PC-9 (cell line): ENCODE measurements around the gene FAM151A.

Experiments
- EZH2 ChIP-seq: fragments of 200-600 bp; sonication (generic); IDR thresholded peaks from 2 replicates; pipeline ENCODE4 v1.8.0; 2017; ENCODE audit warnings: antibody characterized with exemption, low read depth
- TF ChIP-seq, protein P1 (sequence below): fragments of 200-600 bp; sonication (generic); conservative IDR thresholded peaks from 2 replicates; pipeline ENCODE4 v1.6.1; 2017; ENCODE audit warnings: mixed run types, antibody characterized with exemption, mild to moderate bottlenecking, moderate library complexity

DNA sequence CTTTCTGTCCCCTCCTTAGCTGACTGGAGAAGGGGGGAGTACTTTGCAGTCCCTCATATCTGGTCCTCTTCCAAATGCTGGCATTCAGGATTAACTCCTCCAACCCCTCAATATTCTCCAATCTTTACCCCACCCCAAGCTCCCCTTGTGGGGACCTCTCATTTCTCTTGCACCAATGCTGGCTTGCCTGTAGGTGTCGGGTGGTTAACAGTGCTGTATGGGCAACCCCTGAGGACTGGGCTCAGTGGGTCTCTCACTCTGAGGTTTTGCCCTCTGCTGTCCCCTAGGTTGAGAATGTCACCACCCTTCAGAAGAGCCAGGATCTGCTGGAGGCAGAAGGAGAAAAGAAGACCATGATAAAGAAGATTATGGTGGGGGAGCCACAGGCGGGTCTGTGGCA lies 45.2 kb upstream of the FAM151A start:
- no peak for TF ChIP-seq EZH2
- TF ChIP-seq, protein P1, sequence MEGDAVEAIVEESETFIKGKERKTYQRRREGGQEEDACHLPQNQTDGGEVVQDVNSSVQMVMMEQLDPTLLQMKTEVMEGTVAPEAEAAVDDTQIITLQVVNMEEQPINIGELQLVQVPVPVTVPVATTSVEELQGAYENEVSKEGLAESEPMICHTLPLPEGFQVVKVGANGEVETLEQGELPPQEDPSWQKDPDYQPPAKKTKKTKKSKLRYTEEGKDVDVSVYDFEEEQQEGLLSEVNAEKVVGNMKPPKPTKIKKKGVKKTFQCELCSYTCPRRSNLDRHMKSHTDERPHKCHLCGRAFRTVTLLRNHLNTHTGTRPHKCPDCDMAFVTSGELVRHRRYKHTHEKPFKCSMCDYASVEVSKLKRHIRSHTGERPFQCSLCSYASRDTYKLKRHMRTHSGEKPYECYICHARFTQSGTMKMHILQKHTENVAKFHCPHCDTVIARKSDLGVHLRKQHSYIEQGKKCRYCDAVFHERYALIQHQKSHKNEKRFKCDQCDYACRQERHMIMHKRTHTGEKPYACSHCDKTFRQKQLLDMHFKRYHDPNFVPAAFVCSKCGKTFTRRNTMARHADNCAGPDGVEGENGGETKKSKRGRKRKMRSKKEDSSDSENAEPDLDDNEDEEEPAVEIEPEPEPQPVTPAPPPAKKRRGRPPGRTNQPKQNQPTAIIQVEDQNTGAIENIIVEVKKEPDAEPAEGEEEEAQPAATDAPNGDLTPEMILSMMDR = no peak
